ENCODE measurements around the gene WT1. TPM values are rescaled to one million over a fixed set of nuclear protein-coding genes. Genes with fewer than 3 reads are reported as not detected.

The WT1 gene
- total and polyA plus RNA-seq, 8 donors, result 0.13 to 3.6 (median 1.5) TPM

- TF ChIP-seq CTCF (IDR thresholded peaks at IDR 0.05), result no peak
- Histone ChIP-seq H3K4me1 (no peaks in the 10 kb centered on the region), H3K27me3 (peaks cover 0 to 53% of the 10 kb centered on the region in 2 donors), H3K27ac (no peak overlapping the region), H3K36me3 (no peaks in the 10 kb centered on the region), H3K9me3 (no peaks in the 10 kb centered on the region), H3K4me3 (no peak overlapping the region)
- DNase-seq, result peak in 1 of 4 donors; percentile 7
- intact Hi-C loops (cut with DNase I), result no loop called here
- peak; percentile 64 for ATAC-seq
Measured at GRCh38 chr11:32385998-32386397, 49.3 kb downstream of the WT1 start.

- Histone ChIP-seq H3K36me3 (no peaks in the 10 kb centered on the region), H3K4me1 (no peaks in the 10 kb centered on the region), H3K27ac (no peak overlapping the region), H3K4me3 (no peak overlapping the region), H3K9me3 (no peaks in the 10 kb centered on the region), H3K27me3 (peaks cover 0 to 61% of the 10 kb centered on the region in 2 donors)
- ATAC-seq (no peak), DNase-seq (no peak)
- intact Hi-C loops (cut with DNase I), result no loop called here
- no peak for TF ChIP-seq CTCF (IDR thresholded peaks at IDR 0.05)
Measured at GRCh38 chr11:32382339-32383049, 52.8 kb downstream of the WT1 start.

- Histone ChIP-seq H3K27ac (no peak overlapping the region), H3K27me3 (peaks cover 0 to 53% of the 10 kb centered on the region in 2 donors)
- no peak for ATAC-seq
Measured at GRCh38 chr11:32381179-32381578, 54.2 kb downstream of the WT1 start.

GRCh38 chr11:32379719-32380118 lies 55.6 kb downstream of the WT1 start:
- Histone ChIP-seq H3K36me3 (no peaks in the 10 kb centered on the region), H3K4me3 (no peak overlapping the region), H3K27ac (no peak overlapping the region), H3K9me3 (no peaks in the 10 kb centered on the region), H3K4me1 (no peaks in the 10 kb centered on the region), H3K27me3 (peaks cover 0 to 40% of the 10 kb centered on the region in 2 donors)
- DNase-seq (no peak), ATAC-seq (no peak)
- intact Hi-C loops (cut with DNase I), result no loop called here
- no peak for TF ChIP-seq CTCF (IDR thresholded peaks at IDR 0.05)

More at GRCh38 chr11:32381179-32381578, 54.2 kb downstream of the WT1 start:
- intact Hi-C loops (cut with DNase I), result no loop called here
- DNase-seq, result no peak
- TF ChIP-seq CTCF (IDR thresholded peaks at IDR 0.05), result no peak
- no peak overlapping the region for H3K4me3 ChIP-seq
- no peaks in the 10 kb centered on the region for H3K9me3 ChIP-seq
- no peaks in the 10 kb centered on the region for H3K36me3 ChIP-seq
- H3K4me1 ChIP-seq, result no peaks in the 10 kb centered on the region

- Histone ChIP-seq H3K4me3 (no peak overlapping the region), H3K36me3 (no peaks in the 10 kb centered on the region), H3K27me3 (peaks cover 0 to 11% of the 10 kb centered on the region in 2 donors), H3K9me3 (no peaks in the 10 kb centered on the region), H3K27ac (no peak overlapping the region), H3K4me1 (no peaks in the 10 kb centered on the region)
- DNase-seq (no peak), ATAC-seq (no peak)
- intact Hi-C loops (cut with DNase I), result no loop called here
- TF ChIP-seq CTCF (IDR thresholded peaks at IDR 0.05), result no peak
Measured at GRCh38 chr11:32375826-32376225, 59.5 kb downstream of the WT1 start.
